ENCODE results near the gene EP400. TPM values are rescaled to one million over a fixed set of nuclear protein-coding genes. Genes with fewer than 3 reads are reported as not detected.
"Not testable (repeated sequence)": the region's sequence is repeated elsewhere in the genome, so short reads cannot be mapped to it uniquely, and the experiment has no call there.

The EP400 gene
- total and polyA plus RNA-seq, 9 donors, result 19.6 to 60.7 (median 44.0) TPM

DNA sequence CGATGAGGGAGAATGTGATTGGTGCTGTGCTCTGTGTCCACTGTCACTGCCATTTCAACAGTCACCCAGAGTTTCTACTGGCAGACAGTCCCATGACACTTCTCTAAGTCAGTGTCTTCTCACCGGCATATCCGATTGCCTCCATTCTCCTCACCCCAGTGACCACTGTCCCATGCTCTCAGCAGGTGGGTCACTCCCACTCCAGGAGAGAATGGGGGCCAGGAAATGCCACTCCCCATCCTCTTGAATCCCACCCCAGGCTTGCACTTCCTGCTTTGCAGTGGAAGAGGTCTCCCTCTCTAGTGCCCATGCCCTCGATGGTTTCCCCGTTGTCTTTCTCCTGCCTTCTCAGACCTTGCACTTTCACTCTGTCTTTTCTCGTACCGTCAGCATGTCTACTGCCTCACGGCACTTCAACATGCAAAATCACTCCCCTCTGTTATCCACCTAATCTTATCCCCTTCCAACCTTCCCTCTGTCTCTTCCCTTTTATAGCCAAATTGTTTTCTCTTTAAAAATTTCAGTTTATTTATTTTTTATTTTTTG is 2.2 kb upstream of the EP400 start:
- Histone ChIP-seq H3K36me3 (no peaks in the 10 kb centered on the region), H3K4me3 (no peak overlapping the region), H3K9me3 (no peaks in the 10 kb centered on the region), H3K4me1 (ENCODE audit: insufficient read depth) (peaks cover 6% of the 10 kb centered on the region), H3K27ac (peak overlapping the region in 1 of 2 donors; percentile 3), H3K27me3 (no peaks in the 10 kb centered on the region)
- 29 to 38% (median 35%) methylated on average over 8 of the region's 8 CpGs for WGBS, 3 donors
- TF ChIP-seq, protein P1, sequence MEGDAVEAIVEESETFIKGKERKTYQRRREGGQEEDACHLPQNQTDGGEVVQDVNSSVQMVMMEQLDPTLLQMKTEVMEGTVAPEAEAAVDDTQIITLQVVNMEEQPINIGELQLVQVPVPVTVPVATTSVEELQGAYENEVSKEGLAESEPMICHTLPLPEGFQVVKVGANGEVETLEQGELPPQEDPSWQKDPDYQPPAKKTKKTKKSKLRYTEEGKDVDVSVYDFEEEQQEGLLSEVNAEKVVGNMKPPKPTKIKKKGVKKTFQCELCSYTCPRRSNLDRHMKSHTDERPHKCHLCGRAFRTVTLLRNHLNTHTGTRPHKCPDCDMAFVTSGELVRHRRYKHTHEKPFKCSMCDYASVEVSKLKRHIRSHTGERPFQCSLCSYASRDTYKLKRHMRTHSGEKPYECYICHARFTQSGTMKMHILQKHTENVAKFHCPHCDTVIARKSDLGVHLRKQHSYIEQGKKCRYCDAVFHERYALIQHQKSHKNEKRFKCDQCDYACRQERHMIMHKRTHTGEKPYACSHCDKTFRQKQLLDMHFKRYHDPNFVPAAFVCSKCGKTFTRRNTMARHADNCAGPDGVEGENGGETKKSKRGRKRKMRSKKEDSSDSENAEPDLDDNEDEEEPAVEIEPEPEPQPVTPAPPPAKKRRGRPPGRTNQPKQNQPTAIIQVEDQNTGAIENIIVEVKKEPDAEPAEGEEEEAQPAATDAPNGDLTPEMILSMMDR (IDR thresholded peaks at IDR 0.05), result no peak
- TF ChIP-seq POLR2A (IDR thresholded peaks at IDR 0.05) (no peak), EP300 (IDR thresholded peaks at IDR 0.05) (no peak)
- intact Hi-C loops (cut with DNase I), result loop anchor here in 1 of 4 donors (2.0 kb wide), 1 partner anchor 19 kb away; the partner anchor contains the start of gene PUS1
- DNase-seq, result peak in 3 of 5 donors; percentile 16 to 26 (median 22)

DNA sequence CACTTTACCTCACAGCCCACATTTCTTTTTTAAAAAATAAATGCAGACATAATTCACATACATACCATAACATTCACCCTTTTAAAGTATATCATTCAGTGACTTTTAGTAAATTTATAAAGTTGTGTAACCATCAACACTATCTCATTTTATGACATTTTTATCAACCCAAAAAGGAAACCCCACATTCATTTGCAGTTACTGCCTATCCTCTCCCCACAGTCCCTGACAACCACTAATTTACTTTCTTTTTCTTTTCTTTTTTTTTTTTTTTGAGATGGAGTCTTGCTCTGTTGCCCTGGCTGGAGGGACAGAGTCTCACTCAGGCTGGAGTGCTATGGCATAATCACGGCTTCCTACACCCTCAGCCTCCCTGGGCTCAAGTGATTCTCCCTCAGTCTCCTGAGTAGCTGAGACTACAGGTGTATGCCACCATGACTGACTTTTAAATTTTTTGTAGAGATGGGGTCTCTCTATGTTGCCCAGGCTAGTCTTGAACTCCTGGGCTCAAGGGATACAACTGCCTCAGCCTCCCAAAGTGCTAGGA is 1.5 kb upstream of the EP400 start:
- no peaks in the 10 kb centered on the region for H3K27me3 ChIP-seq
- no peak overlapping the region for H3K27ac ChIP-seq
- H3K9me3 ChIP-seq, result no peaks in the 10 kb centered on the region
- intact Hi-C loops (cut with DNase I), result loop anchor here in 1 of 4 donors (2.0 kb wide), 1 partner anchor 19 kb away; the partner anchor contains the start of gene PUS1
- H3K4me1 ChIP-seq (ENCODE audit: insufficient read depth), result peaks cover 6% of the 10 kb centered on the region
- peak in 1 of 5 donors; percentile 10 for DNase-seq
- TF ChIP-seq POLR2A (IDR thresholded peaks at IDR 0.05) (no peak), EP300 (IDR thresholded peaks at IDR 0.05) (no peak)
- TF ChIP-seq, protein P1 (IDR thresholded peaks at IDR 0.05), result no peak
- H3K4me3 ChIP-seq, result no peak overlapping the region
- H3K36me3 ChIP-seq, result no peaks in the 10 kb centered on the region
- 47 to 57% (median 48%) methylated on average over 1 of the region's 1 CpG for WGBS, 3 donors

GRCh38 chr12:131948713-131949430 is 870 bp upstream of the EP400 start:
- not testable (repeated sequence) for H3K4me1 ChIP-seq (ENCODE audit: insufficient read depth); H3K36me3 ChIP-seq; H3K27me3 ChIP-seq; H3K9me3 ChIP-seq
- peak overlapping the region in 1 of 2 donors; percentile 70 for H3K27ac ChIP-seq
- peak overlapping the region; percentile 89 for H3K4me3 ChIP-seq
- WGBS, 3 donors, result 44 to 51% (median 49%) methylated on average over 23 of the region's 23 CpGs
- DNase-seq, result peak in 1 of 5 donors; percentile 37
- intact Hi-C loops (cut with DNase I), result loop anchor here in 1 of 4 donors (2.0 kb wide), 1 partner anchor 20 kb away; the partner anchor contains the start of gene PUS1

- WGBS, 3 donors, result 0 to 1% (median 1%) methylated on average over 29 to 79 of the region's 79 CpGs
- Histone ChIP-seq H3K27me3 (no peaks in the 10 kb centered on the region), H3K4me3 (peak overlapping the region; percentile 89), H3K27ac (peak overlapping the region; percentile 13 to 75), H3K4me1 (ENCODE audit: insufficient read depth) (peaks cover 10% of the 10 kb centered on the region), H3K9me3 (no peaks in the 10 kb centered on the region), H3K36me3 (no peaks in the 10 kb centered on the region)
- no peak for TF ChIP-seq EP300 (IDR thresholded peaks at IDR 0.05)
- TF ChIP-seq, protein P1 (IDR thresholded peaks at IDR 0.05), result no peak
- TF ChIP-seq POLR2A (IDR thresholded peaks at IDR 0.05), result no peak
- intact Hi-C loops (cut with DNase I), result loop anchor here in 2 of 4 donors (2.0 to 5.0 kb wide), 2 partner anchors 54 to 113 kb away; no protein-coding TSS in a partner anchor
- peak in 4 of 5 donors; percentile 45 to 74 (median 64) for DNase-seq
Measured at GRCh38 chr12:131950182-131950913, 606 bp downstream of the EP400 start.

DNA sequence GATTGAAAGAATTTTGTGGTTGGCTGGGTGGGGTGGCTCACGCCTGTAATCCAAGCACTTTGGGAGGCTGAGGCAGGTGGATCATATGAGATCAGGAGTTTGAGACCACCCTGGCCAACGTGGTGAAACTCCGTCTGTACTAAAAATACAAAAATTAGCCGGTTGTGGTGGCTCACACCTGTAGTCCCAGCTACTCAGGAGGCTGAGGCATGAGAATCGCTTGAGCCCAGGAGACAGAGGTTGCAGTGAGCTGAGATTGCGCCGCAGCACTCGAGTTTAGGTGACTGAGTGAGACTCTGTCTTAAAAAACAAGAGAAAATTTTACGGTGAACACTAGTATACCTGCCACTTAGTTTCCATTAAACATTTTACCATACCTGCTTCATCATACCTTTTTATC is 4.1 kb downstream of the EP400 start:
- WGBS, 3 donors, result 94% methylated on average over 9 of the region's 9 CpGs
- peaks cover 14% of the 10 kb centered on the region for H3K4me1 ChIP-seq (ENCODE audit: insufficient read depth)
- intact Hi-C loops (cut with DNase I), result loop anchor here in 1 of 4 donors (5.0 kb wide), 1 partner anchor 117 kb away; no protein-coding TSS in a partner anchor
- H3K4me3 ChIP-seq, H3K27ac ChIP-seq, H3K36me3 ChIP-seq, H3K9me3 ChIP-seq, H3K27me3 ChIP-seq: not testable (repeated sequence)
- DNase-seq, result peak in 1 of 5 donors; percentile 2

GRCh38 chr12:131954460-131954859 is 4.7 kb downstream of the EP400 start:
- not testable (repeated sequence) for H3K36me3 ChIP-seq, H3K9me3 ChIP-seq, H3K27ac ChIP-seq, H3K4me3 ChIP-seq, H3K27me3 ChIP-seq
- peak in 1 of 5 donors; percentile 4 for DNase-seq
- 91 to 96% (median 92%) methylated on average over 13 of the region's 13 CpGs for WGBS, 3 donors
- intact Hi-C loops (cut with DNase I), result loop anchor here in 1 of 4 donors (5.0 kb wide), 1 partner anchor 117 kb away; no protein-coding TSS in a partner anchor
- peaks cover 19% of the 10 kb centered on the region for H3K4me1 ChIP-seq (ENCODE audit: insufficient read depth)
